HEK293 (cell line): ENCODE measurements around the gene SLC4A1.

ENCODE experiments used
- CTCF ChIA-PET: fragments of 350-600 bp; formaldehyde crosslinking; extraction: SDS; loops from one replicate; lab custom pipeline; 2021; ENCODE audit warnings: antibody characterized with exemption; lab: Yijun Ruan, JAX
- POLR2A ChIA-PET: fragments of 300-600 bp; formaldehyde crosslinking; extraction: SDS; loops from one replicate; lab custom pipeline; 2020; ENCODE audit warnings: antibody characterized with exemption, inconsistent platforms; lab: Yijun Ruan, JAX
- H3K27ac ChIP-seq: fragments of 200-500 bp; sonication (Bioruptor generic); 2 replicates; pipeline ENCODE4 v1.5.1; 2014; ENCODE audit warnings: low read depth, low read length, control low read depth, inconsistent platforms; ENCODE audit errors: extremely low read depth
- H3K36me3 ChIP-seq, 2 experiments: fragments of 200-500 bp in 1 of 2; sonication (Bioruptor generic) in 1 of 2; 1 replicate in 1 of 2; 2 replicates in 1 of 2; pipeline ENCODE4 v1.5.1; 2014 to 2017; ENCODE audit warnings: inconsistent platforms in 2 of 2, low read length in 2 of 2; ENCODE audit not compliant: control insufficient read depth in 2 of 2, insufficient read depth in 1 of 2
- H3K4me1 ChIP-seq: fragments of 200-500 bp; sonication (Bioruptor generic); 2 replicates; pipeline ENCODE4 v1.5.1; 2014; ENCODE audit warnings: mild to moderate bottlenecking, low read length, inconsistent platforms; ENCODE audit not compliant: control insufficient read depth, insufficient read depth
- H3K4me3 ChIP-seq: 2 replicates; pipeline ENCODE4 v1.5.1; 2011; ENCODE audit warnings: low read depth, mild to moderate bottlenecking, control low read depth, low read length, moderate library complexity
- H3K9me3 ChIP-seq: fragments of 200-500 bp; sonication (Bioruptor generic); 2 replicates; pipeline ENCODE4 v1.5.1; 2014; ENCODE audit warnings: low read depth, low read length, inconsistent platforms; ENCODE audit not compliant: control insufficient read depth, insufficient read depth
- GLIS1 ChIP-seq: fragments of 450-650 bp; formaldehyde crosslinking; IDR thresholded peaks from 2 replicates; pipeline ENCODE4 v1.5.1; 2016; ENCODE audit warnings: missing biosample characterization, missing genetic modification characterization
- REST ChIP-seq: fragments of 450-650 bp; formaldehyde crosslinking; IDR thresholded peaks from 2 replicates; pipeline ENCODE4 v1.5.1; 2016; ENCODE audit warnings: missing biosample characterization, missing genetic modification characterization
- ZIC2 ChIP-seq: fragments of 450-650 bp; formaldehyde crosslinking; IDR thresholded peaks from 2 replicates; pipeline ENCODE4 v1.5.1; 2016; ENCODE audit warnings: missing biosample characterization, missing genetic modification characterization
- ZNF140 ChIP-seq: fragments of 450-650 bp; formaldehyde crosslinking; IDR thresholded peaks from 2 replicates; pipeline ENCODE4 v1.5.1; 2016; ENCODE audit warnings: missing biosample characterization, missing genetic modification characterization
- ZNF280C ChIP-seq: fragments of 450-650 bp; formaldehyde crosslinking; IDR thresholded peaks from 2 replicates; pipeline ENCODE4 v1.5.1; 2016; ENCODE audit warnings: missing biosample characterization, missing genetic modification characterization
- ZNF341 ChIP-seq: fragments of 450-650 bp; formaldehyde crosslinking; IDR thresholded peaks from 2 replicates; pipeline ENCODE4; 2016; ENCODE audit warnings: low read depth, missing biosample characterization, missing genetic modification characterization
- ZNF350 ChIP-seq: fragments of 450-650 bp; formaldehyde crosslinking; IDR thresholded peaks from 2 replicates; pipeline ENCODE4 v1.5.0; 2017; ENCODE audit warnings: missing biosample characterization, mild to moderate bottlenecking, missing genetic modification characterization
- ZNF354C ChIP-seq: fragments of 450-650 bp; formaldehyde crosslinking; IDR thresholded peaks from 2 replicates; pipeline ENCODE4 v1.5.1; 2016; ENCODE audit warnings: missing biosample characterization, missing genetic modification characterization, low read depth, borderline replicate concordance
- ZNF426 ChIP-seq: fragments of 450-650 bp; formaldehyde crosslinking; IDR thresholded peaks from 2 replicates; pipeline ENCODE4 v1.5.1; 2017; ENCODE audit warnings: missing biosample characterization, missing genetic modification characterization, mild to moderate bottlenecking, inconsistent platforms, moderate library complexity
- ZNF48 ChIP-seq: fragments of 450-650 bp; formaldehyde crosslinking; IDR thresholded peaks from 2 replicates; pipeline ENCODE4 v1.5.1; 2016; ENCODE audit warnings: missing biosample characterization, missing genetic modification characterization
- ZNF501 ChIP-seq: fragments of 450-650 bp; formaldehyde crosslinking; IDR thresholded peaks from 2 replicates; pipeline ENCODE4 v1.5.1; 2016; ENCODE audit warnings: missing biosample characterization, missing genetic modification characterization
- ZNF610 ChIP-seq: fragments of 450-650 bp; formaldehyde crosslinking; IDR thresholded peaks from 2 replicates; pipeline ENCODE4 v1.5.1; 2016; ENCODE audit warnings: missing biosample characterization, missing genetic modification characterization, borderline replicate concordance
- ZNF654 ChIP-seq: fragments of 450-650 bp; formaldehyde crosslinking; IDR thresholded peaks from 2 replicates; pipeline ENCODE4 v1.5.1; 2016; ENCODE audit warnings: low read depth, missing biosample characterization, missing genetic modification characterization
- ZNF677 ChIP-seq: fragments of 450-650 bp; IDR thresholded peaks from 2 replicates; pipeline ENCODE4 v1.5.0; 2018; ENCODE audit warnings: missing biosample characterization, mild to moderate bottlenecking, missing genetic modification characterization, moderate library complexity
- ZNF707 ChIP-seq: fragments of 450-650 bp; formaldehyde crosslinking; IDR thresholded peaks from 2 replicates; pipeline ENCODE4 v1.5.1; 2016; ENCODE audit warnings: missing biosample characterization, missing genetic modification characterization
- TF ChIP-seq, protein P1 (sequence below): fragments of 450-650 bp; formaldehyde crosslinking; IDR thresholded peaks from 2 replicates; pipeline ENCODE4 v1.5.1; 2016; ENCODE audit warnings: missing biosample characterization, missing genetic modification characterization, borderline replicate concordance

SLC4A1 gene

DNA sequence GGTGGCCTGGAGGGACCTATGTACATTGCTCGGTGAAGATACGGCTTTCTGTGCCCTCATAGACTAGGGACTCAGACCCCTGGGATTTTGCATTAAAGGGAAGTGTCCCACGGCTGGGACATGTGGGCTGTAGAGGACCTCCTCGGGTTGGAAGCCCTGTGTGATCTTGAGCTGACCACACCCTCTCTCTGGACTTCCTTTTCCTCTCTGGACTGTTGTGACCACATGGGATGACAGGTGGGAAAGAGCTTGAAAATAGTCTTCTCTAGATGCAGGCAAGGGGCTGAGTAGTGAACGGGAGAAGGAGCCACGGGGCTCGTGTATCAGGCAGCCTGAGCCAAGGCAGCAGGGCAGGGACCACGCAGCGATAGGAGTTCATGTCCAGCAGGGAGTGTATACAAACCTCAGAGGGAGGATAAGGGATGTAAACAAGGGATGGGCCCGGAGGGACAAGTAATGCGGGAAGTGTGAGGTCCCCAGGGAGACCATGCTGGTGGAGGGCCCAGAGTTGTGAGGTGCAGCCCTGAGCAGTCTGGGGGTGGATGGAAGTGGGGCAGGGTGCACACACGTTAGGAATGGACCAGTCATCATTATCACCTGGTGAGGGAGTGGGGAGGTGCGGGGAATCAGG is 4.5 kb upstream of the SLC4A1 start (continued):
- TF ChIP-seq REST (tag by site-specific recombination) (no peak), GLIS1 (tag by site-specific recombination) (no peak), ZNF350 (tag by site-specific recombination) (no peak), ZNF48 (tag by site-specific recombination) (no peak), ZNF677 (tag by site-specific recombination) (no peak), ZNF501 (tag by site-specific recombination) (no peak), ZNF280C (no peak), ZNF140 (tag by site-specific recombination) (no peak), ZIC2 (peak; percentile 52; the same call in 1 of the 2 replicates), ZNF610 (tag by site-specific recombination) (no peak), ZNF707 (tag by site-specific recombination) (no peak)
- TF ChIP-seq, protein P1, sequence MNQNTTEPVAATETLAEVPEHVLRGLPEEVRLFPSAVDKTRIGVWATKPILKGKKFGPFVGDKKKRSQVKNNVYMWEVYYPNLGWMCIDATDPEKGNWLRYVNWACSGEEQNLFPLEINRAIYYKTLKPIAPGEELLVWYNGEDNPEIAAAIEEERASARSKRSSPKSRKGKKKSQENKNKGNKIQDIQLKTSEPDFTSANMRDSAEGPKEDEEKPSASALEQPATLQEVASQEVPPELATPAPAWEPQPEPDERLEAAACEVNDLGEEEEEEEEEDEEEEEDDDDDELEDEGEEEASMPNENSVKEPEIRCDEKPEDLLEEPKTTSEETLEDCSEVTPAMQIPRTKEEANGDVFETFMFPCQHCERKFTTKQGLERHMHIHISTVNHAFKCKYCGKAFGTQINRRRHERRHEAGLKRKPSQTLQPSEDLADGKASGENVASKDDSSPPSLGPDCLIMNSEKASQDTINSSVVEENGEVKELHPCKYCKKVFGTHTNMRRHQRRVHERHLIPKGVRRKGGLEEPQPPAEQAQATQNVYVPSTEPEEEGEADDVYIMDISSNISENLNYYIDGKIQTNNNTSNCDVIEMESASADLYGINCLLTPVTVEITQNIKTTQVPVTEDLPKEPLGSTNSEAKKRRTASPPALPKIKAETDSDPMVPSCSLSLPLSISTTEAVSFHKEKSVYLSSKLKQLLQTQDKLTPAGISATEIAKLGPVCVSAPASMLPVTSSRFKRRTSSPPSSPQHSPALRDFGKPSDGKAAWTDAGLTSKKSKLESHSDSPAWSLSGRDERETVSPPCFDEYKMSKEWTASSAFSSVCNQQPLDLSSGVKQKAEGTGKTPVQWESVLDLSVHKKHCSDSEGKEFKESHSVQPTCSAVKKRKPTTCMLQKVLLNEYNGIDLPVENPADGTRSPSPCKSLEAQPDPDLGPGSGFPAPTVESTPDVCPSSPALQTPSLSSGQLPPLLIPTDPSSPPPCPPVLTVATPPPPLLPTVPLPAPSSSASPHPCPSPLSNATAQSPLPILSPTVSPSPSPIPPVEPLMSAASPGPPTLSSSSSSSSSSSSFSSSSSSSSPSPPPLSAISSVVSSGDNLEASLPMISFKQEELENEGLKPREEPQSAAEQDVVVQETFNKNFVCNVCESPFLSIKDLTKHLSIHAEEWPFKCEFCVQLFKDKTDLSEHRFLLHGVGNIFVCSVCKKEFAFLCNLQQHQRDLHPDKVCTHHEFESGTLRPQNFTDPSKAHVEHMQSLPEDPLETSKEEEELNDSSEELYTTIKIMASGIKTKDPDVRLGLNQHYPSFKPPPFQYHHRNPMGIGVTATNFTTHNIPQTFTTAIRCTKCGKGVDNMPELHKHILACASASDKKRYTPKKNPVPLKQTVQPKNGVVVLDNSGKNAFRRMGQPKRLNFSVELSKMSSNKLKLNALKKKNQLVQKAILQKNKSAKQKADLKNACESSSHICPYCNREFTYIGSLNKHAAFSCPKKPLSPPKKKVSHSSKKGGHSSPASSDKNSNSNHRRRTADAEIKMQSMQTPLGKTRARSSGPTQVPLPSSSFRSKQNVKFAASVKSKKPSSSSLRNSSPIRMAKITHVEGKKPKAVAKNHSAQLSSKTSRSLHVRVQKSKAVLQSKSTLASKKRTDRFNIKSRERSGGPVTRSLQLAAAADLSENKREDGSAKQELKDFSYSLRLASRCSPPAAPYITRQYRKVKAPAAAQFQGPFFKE (tag by site-specific recombination): no peak

GRCh38 chr17:44269535-44270240 is 1.8 kb upstream of the SLC4A1 start:
- ChIA-PET POLR2A (no interaction called here), CTCF (interaction anchor here (1.5 kb wide), 1 partner anchor 67 kb away, joined by 3 read pairs; no protein-coding TSS in a partner anchor)
- no peak overlapping the region for H3K27ac ChIP-seq
- no peak overlapping the region for H3K4me3 ChIP-seq
- H3K36me3 ChIP-seq: no peaks in the 10 kb centered on the region
- TF ChIP-seq ZNF654 (tag by site-specific recombination) (no peak), ZNF426 (no peak), ZNF341 (tag by site-specific recombination) (peak; percentile 88), ZNF354C (tag by site-specific recombination) (no peak), ZNF707 (tag by site-specific recombination) (no peak)
- H3K4me1 ChIP-seq: no peaks in the 10 kb centered on the region
- no peaks in the 10 kb centered on the region for H3K9me3 ChIP-seq
